Measurements from ENCODE around the gene SERP1. TPM values are rescaled to one million over a fixed set of nuclear protein-coding genes. Genes with fewer than 3 reads are reported as not detected.
"Not testable (repeated sequence)": the region's sequence is repeated elsewhere in the genome, so short reads cannot be mapped to it uniquely, and the experiment has no call there.

Gene SERP1
- total RNA-seq, 4 donors from 2014 or later, result 96.9 to 341 (median 275) TPM

GRCh38 chr3:150504483-150504882 is 41.8 kb downstream of the SERP1 start:
- H3K4me1 ChIP-seq, result no peaks in the 10 kb centered on the region
- peaks cover 0 to 6% of the 10 kb centered on the region in 2 donors for H3K9me3 ChIP-seq
- TF ChIP-seq POLR2AphosphoS5 (IDR thresholded peaks at IDR 0.05) (no peak), POLR2A (IDR thresholded peaks at IDR 0.05) (no peak), EP300 (IDR thresholded peaks at IDR 0.05; ENCODE audit: low read depth) (no peak), CTCF (IDR thresholded peaks at IDR 0.05) (no peak)
- no peak for DNase-seq
- H3K36me3 ChIP-seq, result no peaks in the 10 kb centered on the region
- no peak overlapping the region for H3K27ac ChIP-seq
- H3K4me3 ChIP-seq, result no peak overlapping the region
- WGBS, 2 donors (ENCODE audit: low coverage in 1 of 2), result 76% methylated on average over 3 of the region's 3 CpGs; no CpG with 5 or more reads in 1 of the 2 donors
- no peaks in the 10 kb centered on the region for H3K27me3 ChIP-seq
- in situ Hi-C loops (cut with MboI; ENCODE audit: low pct_ligation_motif_present in 1 of 4, low pct_unique_long_range_greater_than_20kb in 1 of 4, low sequenced_read_pairs in 3 of 4) (loop anchor here in 1 of 4 donors (25.0 kb wide), 1 partner anchor 542 kb away; the partner anchor contains the start of gene PFN2), intact Hi-C loops (cut with DNase I; ENCODE audit: low total_unique reads) (no loop called here)

GRCh38 chr3:150503402-150504099 is 42.7 kb downstream of the SERP1 start:
- in situ Hi-C loops (cut with MboI; ENCODE audit: low pct_ligation_motif_present in 1 of 4, low pct_unique_long_range_greater_than_20kb in 1 of 4, low sequenced_read_pairs in 3 of 4), result loop anchor here in 1 of 4 donors (25.0 kb wide), 1 partner anchor 541 kb away; the partner anchor contains the start of gene PFN2
- H3K4me3 ChIP-seq, result no peak overlapping the region

GRCh38 chr3:150500960-150501359 is 45.3 kb downstream of the SERP1 start:
- 93% methylated on average over 1 of the region's 1 CpG; no CpG with 5 or more reads in 1 of the 2 donors for WGBS, 2 donors (ENCODE audit: low coverage in 1 of 2)
- DNase-seq; H3K9me3 ChIP-seq; intact Hi-C loops (cut with DNase I; ENCODE audit: low total_unique reads); H3K4me1 ChIP-seq; H3K27ac ChIP-seq; H3K36me3 ChIP-seq; H3K4me3 ChIP-seq; H3K27me3 ChIP-seq: not testable (repeated sequence)
- in situ Hi-C loops (cut with MboI; ENCODE audit: low pct_ligation_motif_present in 1 of 4, low pct_unique_long_range_greater_than_20kb in 1 of 4, low sequenced_read_pairs in 3 of 4), result loop anchor here in 1 of 4 donors (25.0 kb wide), 1 partner anchor 539 kb away; the partner anchor contains the start of gene PFN2

More at GRCh38 chr3:150503402-150504099, 42.7 kb downstream of the SERP1 start:
- no peak for TF ChIP-seq EP300 (IDR thresholded peaks at IDR 0.05; ENCODE audit: low read depth)
- no peak for TF ChIP-seq POLR2A (IDR thresholded peaks at IDR 0.05)
- no peak for TF ChIP-seq POLR2AphosphoS5 (IDR thresholded peaks at IDR 0.05)
- no peak for TF ChIP-seq CTCF (IDR thresholded peaks at IDR 0.05)
- no peak for DNase-seq
- Histone ChIP-seq H3K27me3 (no peaks in the 10 kb centered on the region), H3K27ac (no peak overlapping the region), H3K36me3 (no peaks in the 10 kb centered on the region), H3K9me3 (peaks cover 0 to 6% of the 10 kb centered on the region in 2 donors), H3K4me1 (no peaks in the 10 kb centered on the region)
- 88% methylated on average over 4 of the region's 5 CpGs; no CpG with 5 or more reads in 1 of the 2 donors for WGBS, 2 donors (ENCODE audit: low coverage in 1 of 2)
- intact Hi-C loops (cut with DNase I; ENCODE audit: low total_unique reads), result no loop called here

- Histone ChIP-seq H3K9me3 (peaks cover 0 to 6% of the 10 kb centered on the region in 2 donors), H3K27me3 (no peaks in the 10 kb centered on the region), H3K36me3 (no peaks in the 10 kb centered on the region), H3K4me1 (peaks cover 0 to 5% (median 0%) of the 10 kb centered on the region in 4 donors), H3K27ac (no peak overlapping the region), H3K4me3 (no peak overlapping the region)
- TF ChIP-seq CTCF (IDR thresholded peaks at IDR 0.05) (no peak), POLR2A (IDR thresholded peaks at IDR 0.05) (no peak), EP300 (IDR thresholded peaks at IDR 0.05; ENCODE audit: low read depth) (no peak), POLR2AphosphoS5 (IDR thresholded peaks at IDR 0.05) (no peak)
- DNase-seq, result no peak
- in situ Hi-C loops (cut with MboI; ENCODE audit: low pct_ligation_motif_present in 1 of 4, low pct_unique_long_range_greater_than_20kb in 1 of 4, low sequenced_read_pairs in 3 of 4), result loop anchor here (10.0 to 25.0 kb wide), 4 partner anchors 213 to 536 kb away; partner anchors contain the start of gene PFN2 (in 2 of the 4)
- intact Hi-C loops (cut with DNase I; ENCODE audit: low total_unique reads), result no loop called here
- WGBS, 2 donors (ENCODE audit: low coverage in 1 of 2), result 31 to 67% methylated on average over 2 of the region's 2 CpGs
Measured at GRCh38 chr3:150497956-150498355, 48.3 kb downstream of the SERP1 start.

Data from transverse colon (tissue), 4 donors.